Endodermal cell (in vitro differentiated cells): ENCODE data around the gene PLCB4. TPM values are rescaled to one million over a fixed set of nuclear protein-coding genes. Genes with fewer than 3 reads are reported as not detected.

Source experiments
- DNase-seq: peaks from one replicate; pipeline ENCODE4 v3.0.0-alpha.2; 2017
- H3K27ac ChIP-seq: 2 replicates; pipeline ENCODE4 v1.5.1; 2013; ENCODE audit warnings: mild to moderate bottlenecking, low read depth, low read length, moderate library complexity
- H3K27me3 ChIP-seq: 2 replicates; pipeline ENCODE4 v1.6.1; 2013; ENCODE audit warnings: mild to moderate bottlenecking, low read length, moderate library complexity; ENCODE audit not compliant: insufficient read depth, control insufficient read depth, poor library complexity, severe bottlenecking
- H3K36me3 ChIP-seq: 2 replicates; pipeline ENCODE4 v1.7.0; 2013; ENCODE audit warnings: mild to moderate bottlenecking, low read length, moderate library complexity; ENCODE audit not compliant: control insufficient read depth, insufficient read depth
- H3K4me1 ChIP-seq: one replicate; pipeline ENCODE4 v1.7.0; 2013; ENCODE audit warnings: low read length; ENCODE audit not compliant: control insufficient read depth, insufficient read depth
- H3K4me3 ChIP-seq: 2 replicates; pipeline ENCODE4 v1.5.1; 2013; ENCODE audit warnings: mild to moderate bottlenecking, low read length, moderate library complexity
- H3K9ac ChIP-seq: 2 replicates; pipeline ENCODE4 v1.6.1; 2013; ENCODE audit warnings: mild to moderate bottlenecking, low read length, moderate library complexity; ENCODE audit not compliant: poor library complexity, severe bottlenecking; ENCODE audit errors: extremely low read depth
- H3K9me3 ChIP-seq: 2 replicates; pipeline ENCODE4 v1.6.1; 2013; ENCODE audit warnings: mild to moderate bottlenecking, low read length, moderate library complexity; ENCODE audit not compliant: control insufficient read depth
- H3K27ac Mint-ChIP-seq: 2 replicates; pipeline ENCODE4 v1.8.0; 2020; ENCODE audit warnings: mixed read lengths
- H3K27me3 Mint-ChIP-seq: 2 replicates; pipeline ENCODE4 v1.8.0; 2021; ENCODE audit warnings: mild to moderate bottlenecking, mixed read lengths; ENCODE audit not compliant: insufficient read depth
- H3K36me3 Mint-ChIP-seq: 2 replicates; pipeline ENCODE4 v1.8.0; 2020; ENCODE audit warnings: low read depth, mixed read lengths
- H3K4me1 Mint-ChIP-seq: 2 replicates; pipeline ENCODE4 v1.8.0; 2020; ENCODE audit warnings: mixed read lengths
- H3K4me3 Mint-ChIP-seq: 2 replicates; pipeline ENCODE4 v1.8.0; 2020; ENCODE audit warnings: mild to moderate bottlenecking, moderate library complexity, mixed read lengths
- H3K9me3 Mint-ChIP-seq: 2 replicates; pipeline ENCODE4 v1.8.0; 2020; ENCODE audit warnings: mild to moderate bottlenecking, mixed read lengths
- WGBS, 2 experiments: methylation state at CpG; one replicate each; pipeline versions ENCODE4 v1.1.5 to v1.1.7; 2013; ENCODE audit warnings: missing lambda C conversion rate in 2 of 2, mixed read lengths in 1 of 2; ENCODE audit not compliant: insufficient coverage in 1 of 2, insufficient read length in 1 of 2; 5-methylcytosine and 5-hydroxymethylcytosine counted together
- total RNA-seq, 2 donors: library from RNA; stranded (reverse); fragmentation: NEBNext Ultra II Directional in 1 of 2; extraction: Animal tissue kit (Norgen Biotek cat#: 25700) in 1 of 2; gene quantifications; 2 replicates in 1 of 2; 3 replicates in 1 of 2; pipeline ENCODE4 v1.2.1, GENCODE V29; 2021
- TF ChIP-seq, protein P1 (sequence below): fragments of 200-600 bp; sonication (generic); conservative IDR thresholded peaks from 2 replicates; pipeline ENCODE4 v1.5.0; 2021; ENCODE audit warnings: antibody characterized with exemption, mild to moderate bottlenecking

PLCB4 gene
- total RNA-seq, 2 donors from 2014 or later = 14.4 to 14.6 TPM

- H3K4me3 Mint-ChIP-seq = no peak overlapping the region
- no peaks in the 10 kb centered on the region for H3K9me3 Mint-ChIP-seq
- no peaks in the 10 kb centered on the region for H3K4me1 ChIP-seq
- H3K9me3 ChIP-seq = peaks cover 10% of the 10 kb centered on the region
- peak overlapping the region; percentile 1 for H3K27ac Mint-ChIP-seq
- TF ChIP-seq, protein P1, sequence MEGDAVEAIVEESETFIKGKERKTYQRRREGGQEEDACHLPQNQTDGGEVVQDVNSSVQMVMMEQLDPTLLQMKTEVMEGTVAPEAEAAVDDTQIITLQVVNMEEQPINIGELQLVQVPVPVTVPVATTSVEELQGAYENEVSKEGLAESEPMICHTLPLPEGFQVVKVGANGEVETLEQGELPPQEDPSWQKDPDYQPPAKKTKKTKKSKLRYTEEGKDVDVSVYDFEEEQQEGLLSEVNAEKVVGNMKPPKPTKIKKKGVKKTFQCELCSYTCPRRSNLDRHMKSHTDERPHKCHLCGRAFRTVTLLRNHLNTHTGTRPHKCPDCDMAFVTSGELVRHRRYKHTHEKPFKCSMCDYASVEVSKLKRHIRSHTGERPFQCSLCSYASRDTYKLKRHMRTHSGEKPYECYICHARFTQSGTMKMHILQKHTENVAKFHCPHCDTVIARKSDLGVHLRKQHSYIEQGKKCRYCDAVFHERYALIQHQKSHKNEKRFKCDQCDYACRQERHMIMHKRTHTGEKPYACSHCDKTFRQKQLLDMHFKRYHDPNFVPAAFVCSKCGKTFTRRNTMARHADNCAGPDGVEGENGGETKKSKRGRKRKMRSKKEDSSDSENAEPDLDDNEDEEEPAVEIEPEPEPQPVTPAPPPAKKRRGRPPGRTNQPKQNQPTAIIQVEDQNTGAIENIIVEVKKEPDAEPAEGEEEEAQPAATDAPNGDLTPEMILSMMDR = no peak
- H3K9ac ChIP-seq = no peak overlapping the region
- no peaks in the 10 kb centered on the region for H3K4me1 Mint-ChIP-seq
- no peak overlapping the region for H3K27ac ChIP-seq
- 84 to 90% methylated on average over 2 to 4 of the region's 4 CpGs for WGBS, 2 experiments
- DNase-seq = no peak
- no peaks in the 10 kb centered on the region for H3K36me3 Mint-ChIP-seq
- H3K36me3 ChIP-seq = peaks cover 12% of the 10 kb centered on the region
- no peaks in the 10 kb centered on the region for H3K27me3 Mint-ChIP-seq
- no peak overlapping the region for H3K4me3 ChIP-seq
- H3K27me3 ChIP-seq = no peaks in the 10 kb centered on the region
Measured at GRCh38 chr20:9400171-9401025, 331.5 kb downstream of the PLCB4 start.

DNA sequence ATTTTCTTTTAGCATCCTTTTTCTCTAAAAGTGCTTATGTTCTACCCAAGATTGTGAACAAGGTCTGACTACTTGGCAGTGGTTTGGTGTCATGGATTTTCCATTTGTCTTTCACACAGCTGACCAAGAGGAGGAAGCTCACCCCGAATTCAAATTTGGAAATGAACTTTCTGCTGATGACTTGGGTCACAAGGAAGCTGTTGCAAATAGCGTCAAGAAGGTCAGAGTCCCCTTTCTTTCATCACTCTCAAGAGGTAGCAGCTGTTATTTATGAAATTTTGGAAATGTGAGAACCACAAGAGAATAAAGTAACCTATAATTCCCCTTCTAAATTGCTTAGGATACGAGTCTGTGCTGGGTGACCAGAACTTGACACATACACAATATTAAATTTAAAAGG lies 332.5 kb downstream of the PLCB4 start:
- no peak overlapping the region for H3K27ac ChIP-seq
- H3K9me3 ChIP-seq = peaks cover 10% of the 10 kb centered on the region
- peaks cover 12% of the 10 kb centered on the region for H3K36me3 ChIP-seq
- WGBS, 2 experiments = 96 to 100% methylated on average over 1 to 3 of the region's 3 CpGs
- no peak overlapping the region for H3K27ac Mint-ChIP-seq
- no peak for DNase-seq
- H3K4me1 ChIP-seq = no peaks in the 10 kb centered on the region
- H3K9me3 Mint-ChIP-seq = no peaks in the 10 kb centered on the region
- H3K27me3 Mint-ChIP-seq = no peaks in the 10 kb centered on the region
- H3K36me3 Mint-ChIP-seq = no peaks in the 10 kb centered on the region
- TF ChIP-seq, protein P1 = no peak
- no peaks in the 10 kb centered on the region for H3K4me1 Mint-ChIP-seq
- H3K4me3 Mint-ChIP-seq = no peak overlapping the region
- no peaks in the 10 kb centered on the region for H3K27me3 ChIP-seq
- no peak overlapping the region for H3K9ac ChIP-seq
- H3K4me3 ChIP-seq = no peak overlapping the region

GRCh38 chr20:9402141-9402540 lies 333.3 kb downstream of the PLCB4 start:
- H3K4me1 Mint-ChIP-seq = no peaks in the 10 kb centered on the region
- TF ChIP-seq, protein P1 = no peak
- H3K4me3 Mint-ChIP-seq = no peak overlapping the region
- Histone ChIP-seq H3K27me3 (no peaks in the 10 kb centered on the region), H3K4me1 (no peaks in the 10 kb centered on the region), H3K27ac (no peak overlapping the region), H3K9ac (no peak overlapping the region), H3K4me3 (no peak overlapping the region), H3K9me3 (peaks cover 10% of the 10 kb centered on the region), H3K36me3 (peaks cover 12% of the 10 kb centered on the region)
- no peaks in the 10 kb centered on the region for H3K36me3 Mint-ChIP-seq
- no peak overlapping the region for H3K27ac Mint-ChIP-seq
- no peaks in the 10 kb centered on the region for H3K27me3 Mint-ChIP-seq
- H3K9me3 Mint-ChIP-seq = no peaks in the 10 kb centered on the region
- no peak for DNase-seq
- 90 to 93% methylated on average over 4 to 6 of the region's 6 CpGs for WGBS, 2 experiments
